GM18873 (cell line): ENCODE results near the gene ACBD6.

Source experiments
- ATAC-seq: cut with Tn5 transposase; IDR thresholded peaks from one replicate; pipeline ENCODE4 v1.9.1; 2021; ENCODE audit warnings: mild to moderate bottlenecking, moderate library complexity, moderate number of reproducible peaks; ENCODE audit not compliant: unreplicated experiment, low FRiP score

The ACBD6 gene

GRCh38 chr1:180277476-180278193, 224.7 kb downstream of the ACBD6 start:
- no peak for ATAC-seq

- ATAC-seq: no peak
Measured at GRCh38 chr1:180275726-180276125, 226.7 kb downstream of the ACBD6 start.

- ATAC-seq: no peak
Measured at GRCh38 chr1:180274221-180274620, 228.2 kb downstream of the ACBD6 start.

- no peak for ATAC-seq
Measured at GRCh38 chr1:180273066-180273465, 229.3 kb downstream of the ACBD6 start.

- no peak for ATAC-seq
Measured at GRCh38 chr1:180272395-180272794, 230.0 kb downstream of the ACBD6 start.

- no peak for ATAC-seq
Measured at GRCh38 chr1:180271272-180272255, 230.8 kb downstream of the ACBD6 start.

- ATAC-seq: no peak
Measured at GRCh38 chr1:180270530-180271271, 231.7 kb downstream of the ACBD6 start.

GRCh38 chr1:180269645-180270529, 232.5 kb downstream of the ACBD6 start:
- ATAC-seq: no peak

GRCh38 chr1:180268556-180269075, 233.8 kb downstream of the ACBD6 start:
- no peak for ATAC-seq

- no peak for ATAC-seq
Measured at GRCh38 chr1:180267761-180268555, 234.4 kb downstream of the ACBD6 start.

- no peak for ATAC-seq
Measured at GRCh38 chr1:180267211-180267561, 235.2 kb downstream of the ACBD6 start.

GRCh38 chr1:180266275-180267210, 235.8 kb downstream of the ACBD6 start:
- ATAC-seq: no peak

GRCh38 chr1:180265871-180266270, 236.5 kb downstream of the ACBD6 start:
- ATAC-seq: no peak

- no peak for ATAC-seq
Measured at GRCh38 chr1:180265201-180265600, 237.2 kb downstream of the ACBD6 start.

- ATAC-seq: no peak
Measured at GRCh38 chr1:180264595-180264994, 237.8 kb downstream of the ACBD6 start.

- ATAC-seq: no peak
Measured at GRCh38 chr1:180262628-180263488, 239.5 kb downstream of the ACBD6 start.
